Measurements from ENCODE around the gene SLC2A3.
"Not testable (repeated sequence)": the region's sequence is repeated elsewhere in the genome, so short reads cannot be mapped to it uniquely, and the experiment has no call there.

The SLC2A3 gene

DNA sequence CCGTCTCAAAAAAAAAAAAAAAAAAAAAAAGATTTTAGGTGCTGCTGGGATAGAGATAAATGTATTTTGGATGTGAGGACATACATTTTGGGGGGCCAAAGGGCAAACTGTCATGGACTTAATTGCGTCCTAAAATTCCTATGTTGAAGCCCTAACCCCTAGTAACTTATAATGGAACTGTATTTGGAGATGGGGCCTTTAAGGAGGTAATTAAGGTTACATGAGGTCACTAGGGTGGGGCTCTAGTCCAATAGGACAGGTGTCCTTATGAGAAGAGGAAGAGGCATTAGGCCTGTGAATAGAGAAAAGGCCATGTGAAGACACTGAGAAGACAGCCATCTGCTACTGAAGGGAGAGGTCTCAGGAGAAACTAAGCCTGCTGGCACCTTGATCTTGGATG, 17.9 kb upstream of the SLC2A3 start:
- DNase-seq (ENCODE audit: low read depth in 4 of 4, low spot score in 1 of 4), result not testable (repeated sequence)

DNA sequence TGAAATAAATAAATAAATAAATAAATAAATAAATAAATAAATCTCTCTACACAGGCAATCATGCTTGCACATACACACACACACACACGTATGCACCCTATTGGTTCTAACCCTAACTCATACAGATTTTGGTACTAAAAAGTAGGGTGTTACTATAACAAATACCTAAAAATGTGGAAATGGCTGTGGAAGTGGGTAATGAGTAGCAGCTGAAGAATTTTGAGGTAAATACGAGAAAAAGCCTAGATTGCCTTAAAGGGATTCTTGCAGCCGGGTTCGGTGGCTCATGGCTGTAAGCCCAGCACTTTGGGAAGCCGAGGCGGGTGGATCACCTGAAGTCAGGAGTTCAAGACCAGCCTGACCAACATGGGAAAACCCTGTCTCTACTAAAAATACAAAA, 15.7 kb upstream of the SLC2A3 start:
- no peak for DNase-seq (ENCODE audit: low read depth in 4 of 4, low spot score in 1 of 4)

DNA sequence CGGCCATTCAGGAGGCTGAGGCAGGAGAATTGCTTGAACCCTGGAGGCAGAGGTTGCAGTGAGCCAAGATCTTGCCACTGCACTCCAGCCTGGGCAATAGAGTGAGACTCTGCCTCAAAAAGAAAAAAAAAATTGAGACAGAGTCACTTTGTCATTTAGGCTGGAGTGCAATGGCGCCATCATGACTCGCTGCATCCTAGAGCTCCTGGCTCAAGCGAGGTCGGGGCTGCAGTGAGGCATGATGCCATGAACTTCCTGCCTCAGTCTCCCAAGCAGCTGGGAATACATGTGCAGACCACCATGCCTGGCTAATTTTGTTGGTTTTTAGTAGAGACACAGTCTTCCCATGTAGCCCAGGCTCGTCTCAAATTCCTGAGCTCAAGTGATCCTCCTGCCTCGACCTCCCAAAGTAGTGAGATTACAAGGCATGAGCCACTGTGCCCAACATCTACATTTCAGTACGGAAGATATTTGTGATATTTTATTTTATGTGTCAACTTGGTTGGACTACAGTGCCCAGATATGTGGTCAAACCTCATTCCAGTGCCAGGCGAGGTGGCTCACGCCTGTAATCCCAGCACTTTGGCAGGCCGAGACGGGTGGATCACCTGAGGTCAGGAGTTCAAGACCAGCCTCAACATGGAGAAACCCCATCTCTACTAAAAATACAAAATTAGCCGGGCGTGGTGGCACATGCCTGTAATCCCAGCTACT, 14.4 kb upstream of the SLC2A3 start:
- DNase-seq (ENCODE audit: low read depth in 4 of 4, low spot score in 1 of 4), result not testable (repeated sequence)

DNA sequence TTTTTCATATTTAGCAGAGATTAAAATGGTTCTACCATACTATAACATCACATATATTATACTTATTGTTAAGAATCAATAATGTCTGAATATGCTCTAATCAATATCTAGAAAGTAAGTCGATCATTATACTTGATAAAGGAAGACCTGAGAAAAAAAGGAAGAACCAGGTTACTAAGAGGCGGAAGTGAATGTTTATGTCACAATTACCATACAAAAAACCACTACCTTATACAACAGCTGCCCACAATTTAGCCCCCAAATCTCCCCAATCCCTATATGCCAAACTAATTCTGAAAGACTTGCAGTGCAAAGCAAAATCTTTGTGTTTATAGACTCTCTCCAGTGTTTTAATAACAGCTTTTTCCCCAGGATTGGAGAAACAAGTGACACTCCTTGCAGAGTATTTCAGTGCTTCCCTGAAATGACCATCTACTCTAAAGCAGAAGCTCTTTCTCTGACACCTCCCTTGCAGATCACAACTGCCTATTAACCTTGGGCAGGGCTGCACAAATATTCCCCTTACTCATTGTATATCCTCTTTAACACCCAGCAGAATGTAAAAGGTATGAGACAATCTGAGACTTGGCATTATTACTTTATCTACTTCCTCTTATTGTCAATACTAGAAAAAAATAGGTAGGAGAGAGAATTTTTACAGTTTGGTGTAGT, 12.7 kb upstream of the SLC2A3 start:
- no peak for DNase-seq (ENCODE audit: low read depth in 4 of 4, low spot score in 1 of 4)

DNA sequence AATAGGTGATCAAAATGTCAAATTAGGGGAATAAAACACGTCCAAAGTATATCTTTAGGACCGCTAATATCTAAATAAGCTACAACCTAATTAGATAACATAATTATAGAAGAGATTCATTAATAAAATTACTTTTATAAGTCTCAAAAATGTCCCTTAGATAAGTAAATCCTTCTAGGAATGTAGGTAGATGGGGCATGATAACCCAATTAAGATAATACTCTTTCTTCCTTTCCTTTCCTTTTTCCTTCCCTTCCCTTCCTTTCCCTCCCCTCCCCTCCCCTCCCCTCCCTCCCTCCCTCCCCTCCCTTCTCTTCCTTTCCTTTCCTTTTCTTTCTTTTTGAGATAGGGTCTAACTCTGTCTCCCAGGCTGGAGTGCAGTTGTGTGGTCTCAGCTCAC, 11.0 kb upstream of the SLC2A3 start:
- no peak for DNase-seq (ENCODE audit: low read depth in 4 of 4, low spot score in 1 of 4)

DNA sequence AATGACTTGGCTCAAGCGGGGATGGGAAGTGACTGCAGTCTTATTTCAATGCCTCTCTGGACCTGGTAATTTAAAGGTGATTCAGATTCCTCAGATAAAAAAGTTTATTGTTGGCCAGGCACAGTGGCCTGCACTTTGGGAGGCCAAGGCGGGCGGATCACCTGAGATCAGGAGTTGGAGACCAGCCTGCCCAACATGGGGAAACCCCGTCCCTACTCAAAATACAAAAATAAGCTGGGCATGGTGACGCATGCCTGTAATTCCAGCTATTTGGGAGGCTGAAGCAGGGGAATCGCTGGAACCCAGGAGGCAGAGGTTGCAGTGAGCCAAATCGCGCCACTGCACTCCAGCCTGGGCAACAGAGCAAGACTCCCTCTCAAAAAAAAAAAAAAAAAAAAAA, 8.8 kb upstream of the SLC2A3 start:
- DNase-seq (ENCODE audit: low read depth in 4 of 4, low spot score in 1 of 4), result not testable (repeated sequence)

DNA sequence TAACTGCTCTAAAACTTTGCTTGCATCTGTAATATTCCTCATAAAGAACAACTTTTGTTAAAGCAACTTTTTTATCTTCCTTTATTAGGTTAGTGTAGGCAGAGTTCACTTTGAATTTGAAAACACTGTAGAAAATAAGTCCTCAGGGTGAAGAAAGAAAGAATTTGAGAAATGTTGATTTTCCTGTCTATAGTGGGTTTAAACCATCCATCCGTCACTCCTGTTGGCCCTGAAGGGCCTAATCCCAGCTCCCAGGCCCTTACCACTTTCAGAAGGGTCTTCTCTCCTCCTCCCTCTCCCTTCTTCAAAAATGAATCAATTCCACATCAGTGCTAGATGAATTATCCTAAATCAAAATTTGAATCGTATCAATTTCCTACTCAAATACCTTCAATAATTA, 4.9 kb upstream of the SLC2A3 start:
- DNase-seq (ENCODE audit: low read depth in 4 of 4, low spot score in 1 of 4), result no peak

DNA sequence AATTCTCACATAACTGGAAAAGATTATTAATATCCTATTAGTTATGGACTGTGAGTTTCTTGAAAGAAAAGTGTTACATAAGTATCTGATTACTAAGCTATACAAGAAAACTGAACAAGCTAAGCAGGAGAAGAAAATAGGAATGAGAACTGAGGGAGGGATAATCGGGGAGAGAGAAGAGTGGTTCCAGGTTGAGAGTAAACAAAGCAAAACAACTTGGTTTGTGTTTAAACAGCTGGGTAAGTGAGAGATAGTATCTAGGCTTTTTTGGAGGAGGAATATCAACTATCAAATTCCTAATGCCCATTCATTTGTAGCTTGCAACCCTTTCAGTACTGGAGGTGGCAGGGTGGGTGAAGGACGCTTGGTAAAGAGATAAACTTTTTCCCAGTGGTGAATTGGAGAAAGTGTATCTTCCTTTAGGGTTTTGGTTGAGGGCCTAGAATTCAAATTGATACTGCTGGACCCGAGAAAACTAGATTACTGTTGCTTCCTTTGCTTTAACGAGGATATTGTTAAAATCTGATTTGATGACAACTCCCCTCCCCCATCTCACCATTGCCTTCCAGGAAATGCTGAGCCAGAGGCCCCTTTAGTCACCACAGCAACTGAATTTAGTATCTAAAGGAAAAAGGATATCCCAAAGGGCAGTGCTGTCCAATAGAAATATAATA, 2.0 kb upstream of the SLC2A3 start:
- DNase-seq (ENCODE audit: low read depth in 4 of 4, low spot score in 1 of 4), result no peak

DNA sequence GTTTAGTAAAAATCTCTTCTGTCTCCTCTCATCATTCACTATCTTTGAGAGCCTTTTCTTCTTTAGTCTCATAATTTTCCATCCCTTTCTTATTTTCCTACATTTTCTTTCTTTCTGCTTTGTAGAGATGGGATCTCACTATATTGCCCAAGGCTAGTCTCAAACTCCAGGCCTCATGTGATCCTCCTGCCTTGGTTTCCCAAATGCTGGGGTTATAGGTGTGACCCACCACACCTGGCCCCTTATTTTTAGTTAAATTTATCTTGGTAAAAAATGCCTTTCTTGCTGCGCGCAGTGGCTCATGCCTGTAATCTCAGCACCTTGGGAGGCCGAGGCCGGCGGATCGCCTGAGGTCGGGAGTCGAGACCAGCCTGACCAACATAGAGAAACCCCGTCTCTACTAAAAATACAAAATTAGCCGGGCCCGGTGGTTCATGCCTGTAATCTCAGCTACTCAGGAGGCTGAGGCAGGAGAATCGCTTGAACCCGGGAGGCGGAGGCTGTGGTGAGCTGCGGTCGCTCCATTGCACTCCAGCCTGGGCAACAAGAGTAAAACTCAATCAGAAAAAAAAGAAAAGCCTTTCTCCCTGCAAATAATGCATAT, 996 bp downstream of the SLC2A3 start:
- no peak for DNase-seq (ENCODE audit: low read depth in 4 of 4, low spot score in 1 of 4)

DNA sequence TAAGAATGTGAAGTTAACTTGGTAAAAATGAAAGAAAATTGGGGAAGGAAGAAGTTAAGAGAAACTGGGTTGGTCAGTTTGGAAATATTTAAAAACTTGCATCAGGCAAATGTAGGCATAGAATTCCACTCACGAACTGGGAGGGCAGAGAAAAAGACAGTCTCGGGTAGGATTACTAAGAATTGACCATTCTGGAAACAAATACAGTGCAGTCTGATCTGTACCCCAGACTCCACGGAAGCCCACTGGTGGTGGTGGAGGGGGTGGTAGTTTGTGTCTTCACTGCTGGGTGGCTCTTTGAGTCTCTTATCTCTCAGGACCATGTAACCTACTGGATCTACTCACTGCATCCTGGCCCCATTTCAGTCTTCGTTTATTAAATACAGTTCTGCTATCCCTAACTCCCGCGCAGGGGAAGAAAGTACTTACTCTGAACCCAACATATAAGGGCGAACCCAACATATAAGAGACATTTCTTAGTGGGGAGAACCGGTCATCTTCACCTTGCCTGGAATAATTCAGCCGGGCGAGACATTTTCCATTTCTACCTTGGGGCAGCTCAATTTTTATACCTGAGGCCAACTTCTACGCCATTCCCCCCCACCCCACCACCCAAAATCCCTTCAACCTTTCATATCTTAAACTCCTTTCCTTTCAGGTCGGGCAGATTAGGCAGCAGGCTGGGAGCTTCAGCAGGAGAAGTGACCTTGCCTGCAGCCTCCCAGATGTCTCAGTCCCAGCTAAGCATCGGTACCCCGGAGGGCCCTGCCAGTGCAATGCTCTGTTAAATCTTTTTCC, 1.7 kb downstream of the SLC2A3 start:
- no peak for DNase-seq (ENCODE audit: low read depth in 4 of 4, low spot score in 1 of 4)

DNA sequence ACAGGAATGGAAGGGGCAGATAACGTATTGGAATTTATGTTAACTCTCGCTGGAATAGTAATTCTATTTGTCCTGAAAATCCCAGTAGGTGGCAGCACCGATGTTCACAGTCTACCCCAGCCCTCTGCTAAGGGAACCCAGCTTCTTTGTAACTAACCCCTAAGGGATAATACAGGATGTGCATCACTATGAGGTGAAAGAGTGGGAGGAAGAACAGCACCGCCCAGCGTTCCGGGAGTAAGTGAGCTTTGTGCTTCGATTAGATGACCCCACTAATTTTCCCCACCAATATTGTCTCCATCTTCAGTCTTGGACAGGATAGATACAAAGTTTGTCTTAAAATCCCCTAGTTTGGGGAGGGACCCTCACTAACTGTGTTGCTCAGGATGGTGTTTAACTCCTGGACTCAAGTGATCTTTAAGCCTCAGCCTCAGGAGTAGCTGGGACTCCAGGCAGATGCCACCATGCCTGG, 2.7 kb downstream of the SLC2A3 start:
- peak; percentile 35 to 76 (median 58) for DNase-seq (ENCODE audit: low read depth in 4 of 4, low spot score in 1 of 4)

DNA sequence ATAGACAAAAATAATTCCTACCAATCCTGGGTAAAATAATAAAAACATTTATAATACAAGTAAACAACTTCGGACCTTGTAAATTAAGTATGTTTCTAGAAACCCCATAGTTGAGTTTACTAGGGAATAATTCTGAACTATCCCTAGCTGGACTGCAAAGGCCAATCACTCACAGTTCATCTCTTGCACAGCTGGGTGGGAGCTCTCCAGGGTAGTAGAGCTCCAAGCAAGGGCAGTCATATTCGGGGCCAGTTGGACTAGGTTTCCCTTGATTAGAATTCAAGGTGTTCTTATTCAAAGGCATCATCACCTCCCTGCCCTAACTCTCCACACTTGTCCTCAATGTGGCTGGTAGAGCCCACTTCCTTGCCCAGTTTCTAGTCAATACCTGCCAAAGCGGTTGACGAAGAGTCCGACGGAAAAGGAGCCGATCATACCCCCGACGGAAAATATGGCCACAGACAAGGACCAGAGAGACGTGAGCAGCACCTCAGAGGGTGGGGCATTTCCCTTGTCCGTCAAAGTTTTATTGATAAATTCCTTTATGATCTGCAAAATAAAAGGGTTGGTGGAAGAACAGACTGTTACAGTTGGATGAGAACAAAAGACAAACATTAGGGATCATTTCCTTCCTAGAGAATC, 3.3 kb downstream of the SLC2A3 start:
- not testable (repeated sequence) for DNase-seq (ENCODE audit: low read depth in 4 of 4, low spot score in 1 of 4)

DNA sequence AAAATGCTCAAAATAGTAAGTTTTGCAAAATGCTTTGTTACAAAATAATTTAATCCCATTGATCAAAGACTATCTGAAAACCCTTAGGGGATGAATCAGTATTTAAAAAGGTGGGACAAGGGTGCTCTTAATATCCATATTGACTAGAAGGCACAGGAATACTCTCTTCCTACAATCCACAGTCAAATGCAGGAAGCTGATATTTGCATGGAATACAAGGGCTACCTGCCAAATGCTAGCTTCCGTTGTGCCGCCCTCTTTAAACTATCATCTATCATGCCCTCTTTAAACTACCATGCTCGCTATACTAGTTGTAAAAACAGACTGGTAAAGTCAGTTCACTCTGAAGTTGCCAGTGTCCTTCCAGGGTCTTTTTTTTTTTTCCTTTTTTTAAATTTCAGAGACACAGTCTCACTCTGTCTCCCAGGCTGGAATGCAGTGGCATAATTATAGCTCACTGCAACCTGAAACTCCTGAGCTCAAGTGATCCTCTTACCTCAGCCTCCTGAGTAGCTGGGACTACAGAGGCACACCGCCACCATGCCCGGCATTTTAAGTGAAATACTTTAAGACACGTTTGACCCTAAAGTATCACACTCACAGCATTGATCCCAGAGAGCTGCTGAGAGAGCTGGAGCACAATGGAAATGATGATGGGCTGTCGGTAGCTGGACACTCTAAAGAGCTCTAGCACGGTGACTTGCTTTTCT, 6.7 kb downstream of the SLC2A3 start:
- no peak for DNase-seq (ENCODE audit: low read depth in 4 of 4, low spot score in 1 of 4)

DNA sequence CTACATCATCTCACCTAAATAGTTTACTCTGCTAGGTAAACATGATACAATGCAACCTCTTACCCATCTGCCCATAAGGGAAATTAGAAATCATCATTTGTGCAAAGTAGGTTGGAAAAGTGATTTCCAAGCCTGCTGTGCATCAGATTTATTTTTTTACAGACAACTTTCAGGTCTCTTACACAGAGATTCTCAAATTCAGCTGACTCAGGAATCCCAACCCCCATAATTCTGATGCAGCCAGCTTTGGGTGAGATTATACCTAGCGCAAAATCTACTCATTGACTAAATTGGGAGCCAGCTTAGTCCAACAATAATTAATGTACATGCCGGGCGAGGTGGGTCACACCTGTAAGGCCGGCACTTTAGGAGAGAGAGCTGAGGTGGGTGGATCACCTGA, 8.5 kb downstream of the SLC2A3 start:
- DNase-seq (ENCODE audit: low read depth in 4 of 4, low spot score in 1 of 4), result no peak

DNA sequence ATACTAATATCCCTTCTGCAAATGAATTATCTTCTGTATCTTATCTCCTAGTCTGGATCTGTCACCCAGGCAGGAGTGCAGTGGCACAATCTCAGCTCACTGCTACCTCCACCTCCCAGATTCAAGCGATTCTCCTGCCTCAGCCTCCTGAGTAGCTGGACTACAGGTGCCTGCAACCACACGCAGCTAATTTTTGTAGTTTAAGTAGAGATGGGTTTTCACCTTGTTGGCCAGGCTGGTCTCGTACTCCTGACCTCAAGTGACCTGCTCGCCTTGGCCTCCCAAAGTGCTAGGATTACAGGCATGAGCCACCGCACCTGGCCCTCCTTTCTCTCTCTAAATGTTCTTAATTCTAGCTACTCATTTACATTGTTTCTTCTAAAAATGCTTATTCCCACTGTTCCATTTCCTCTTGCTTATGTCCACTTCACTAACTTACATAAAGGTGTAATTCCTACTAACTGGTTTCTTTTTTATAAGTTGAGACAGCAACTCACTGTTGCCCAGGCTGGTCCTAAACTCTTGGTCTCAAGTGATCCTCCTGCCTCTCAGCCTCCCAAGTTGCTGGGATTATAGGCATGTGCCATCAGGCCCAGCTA, 9.8 kb downstream of the SLC2A3 start:
- DNase-seq (ENCODE audit: low read depth in 4 of 4, low spot score in 1 of 4), result not testable (repeated sequence)

DNA sequence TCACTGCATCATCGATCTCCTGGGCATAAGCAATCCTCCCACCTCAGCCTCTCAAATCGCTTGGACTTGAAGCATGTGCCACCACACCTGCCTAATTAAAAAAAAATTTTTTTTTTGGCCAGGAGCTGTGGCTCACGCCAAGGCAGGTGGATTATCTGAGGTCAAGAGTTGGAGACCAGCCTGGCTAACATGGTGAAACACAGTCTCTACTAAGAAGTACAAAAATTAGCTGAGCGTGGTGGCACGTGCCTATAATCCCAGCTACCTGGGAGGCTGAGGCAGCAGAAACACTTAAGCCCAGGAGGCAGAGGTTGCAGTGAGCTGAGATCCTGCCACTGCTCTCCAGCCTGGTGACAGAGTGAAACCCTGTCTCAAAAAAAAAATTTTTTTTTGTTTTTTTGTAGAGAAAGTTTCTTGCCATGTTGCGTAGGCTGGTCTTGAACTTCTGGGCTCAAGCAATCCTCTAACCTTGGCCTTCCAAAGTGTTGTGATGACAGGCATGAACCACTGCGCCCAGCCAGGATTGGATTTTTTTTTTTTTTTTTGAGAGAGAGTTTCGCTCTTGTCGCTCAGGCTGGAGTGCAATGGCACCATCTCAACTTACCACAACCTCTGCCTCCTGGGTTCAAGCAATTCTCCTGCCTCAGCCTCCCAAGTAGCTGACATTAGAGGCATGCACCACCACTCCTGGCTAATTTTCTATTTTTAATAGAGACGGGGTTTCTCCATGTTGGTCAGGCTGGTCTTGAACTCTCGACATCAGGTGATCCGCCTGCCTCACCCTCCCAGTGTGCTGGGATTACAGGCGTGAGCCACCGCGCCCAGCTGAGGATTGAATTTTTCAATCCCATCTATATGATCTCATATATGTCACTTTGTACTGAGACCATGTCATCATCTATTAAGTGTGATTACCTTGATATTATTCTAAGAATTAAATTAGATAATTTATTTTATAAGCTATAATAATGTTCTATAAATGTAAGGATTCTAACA, 12.4 kb downstream of the SLC2A3 start:
- DNase-seq (ENCODE audit: low read depth in 4 of 4, low spot score in 1 of 4), result no peak

DNA sequence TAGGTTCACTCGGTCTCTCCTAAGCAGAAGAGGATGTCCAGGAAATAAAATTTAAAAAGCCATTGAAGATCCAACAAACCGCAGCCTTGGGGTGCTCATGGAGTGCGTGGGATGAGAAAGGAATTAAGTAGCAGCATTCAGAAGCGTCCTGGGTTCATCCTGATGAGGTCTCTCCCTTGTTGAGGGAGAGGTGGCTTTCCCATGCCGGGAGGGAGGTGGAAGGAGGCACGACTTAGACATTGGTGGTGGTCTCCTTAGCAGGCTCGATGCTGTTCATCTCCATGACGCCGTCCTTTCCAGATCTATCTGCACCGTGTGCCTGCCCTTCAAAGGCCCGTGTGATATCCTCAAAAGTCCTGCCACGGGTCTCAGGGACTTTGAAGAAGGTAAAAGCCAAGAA, 14.8 kb downstream of the SLC2A3 start:
- not testable (repeated sequence) for DNase-seq (ENCODE audit: low read depth in 4 of 4, low spot score in 1 of 4)

DNA sequence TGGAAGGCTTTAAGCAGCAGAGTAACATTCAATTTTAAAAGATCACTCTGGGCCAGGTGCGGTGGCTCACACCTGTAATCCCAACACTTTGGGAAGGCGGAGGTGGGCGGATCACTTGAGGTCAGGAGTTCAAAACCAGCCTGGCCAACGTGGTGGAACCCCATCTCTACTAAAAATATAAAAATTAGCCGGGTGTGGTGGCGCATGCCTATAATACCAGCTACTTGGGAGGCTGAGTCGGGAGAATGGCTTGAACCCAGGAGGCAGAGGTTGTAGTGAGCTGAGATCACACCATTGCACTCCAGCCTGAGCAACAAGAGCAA, 17.8 kb downstream of the SLC2A3 start:
- DNase-seq (ENCODE audit: low read depth in 4 of 4, low spot score in 1 of 4), result not testable (repeated sequence)
